HepG2 (cell line): ENCODE measurements around the gene PMIS2. TPM values are rescaled to one million over a fixed set of nuclear protein-coding genes. Genes with fewer than 3 reads are reported as not detected.

Source experiments
- ASH2L ChIP-seq: fragments of 300-600, 200-600 bp; sonication (generic); IDR thresholded peaks from 2 replicates; pipeline ENCODE4 v1.7.0; 2017; ENCODE audit warnings: low read depth, mild to moderate bottlenecking, moderate library complexity, mixed read lengths, low read length; ENCODE audit not compliant: insufficient read length
- ATAD3A ChIP-seq: sonication (generic); formaldehyde crosslinking; IDR thresholded peaks from 2 replicates; pipeline ENCODE4 v1.4.0; 2020; ENCODE audit warnings: missing genetic modification reagents
- DMAP1 ChIP-seq: IDR thresholded peaks from 2 replicates; pipeline ENCODE4 v1.6.1; 2016
- GABPA ChIP-seq, 2 experiments: IDR thresholded peaks; 2 replicates each; pipeline ENCODE4 v1.6.1; 2011 to 2016; ENCODE audit warnings: low read depth in 2 of 2, low read length in 1 of 2, missing biosample characterization in 1 of 2, missing genetic modification characterization in 1 of 2
- GTF3A ChIP-seq: sonication (generic); formaldehyde crosslinking; conservative IDR thresholded peaks from 2 replicates; pipeline ENCODE4 v1.4.0; 2020; ENCODE audit warnings: mild to moderate bottlenecking, missing genetic modification reagents
- GZF1 ChIP-seq: sonication (generic); formaldehyde crosslinking; IDR thresholded peaks from 2 replicates; pipeline ENCODE4 v1.5.1; 2020; ENCODE audit warnings: mild to moderate bottlenecking, missing genetic modification reagents
- HOXA5 ChIP-seq: sonication (generic); formaldehyde crosslinking; IDR thresholded peaks from 2 replicates; pipeline ENCODE4 v1.4.0; 2020; ENCODE audit warnings: missing genetic modification reagents
- KLF12 ChIP-seq: sonication (generic); formaldehyde crosslinking; IDR thresholded peaks from 2 replicates; pipeline ENCODE4 v1.4.0; 2020; ENCODE audit warnings: missing genetic modification reagents, borderline replicate concordance
- KLF16 ChIP-seq, 2 experiments: sonication (generic) in 1 of 2; formaldehyde crosslinking in 1 of 2; IDR thresholded peaks; 2 replicates each; pipeline versions ENCODE4 v1.6.1 to v1.8.0; 2016 to 2023; ENCODE audit warnings: missing genetic modification reagents in 2 of 2, missing compliant biosample characterization in 1 of 2
- MNT ChIP-seq: fragments of 450-650 bp; IDR thresholded peaks from 2 replicates; pipeline ENCODE4 v1.6.1; 2016
- NBN ChIP-seq: fragments of 450-650 bp; conservative IDR thresholded peaks from 2 replicates; pipeline ENCODE4 v1.6.1; 2017
- NFRKB ChIP-seq: fragments of 450-650 bp; IDR thresholded peaks from 2 replicates; pipeline ENCODE4 v1.6.1; 2017
- PHF20 ChIP-seq: sonication (generic); formaldehyde crosslinking; IDR thresholded peaks from 2 replicates; pipeline ENCODE4 v1.5.0; 2020; ENCODE audit warnings: mild to moderate bottlenecking, missing genetic modification reagents
- RFX1 ChIP-seq: fragments of 450-650 bp; IDR thresholded peaks from 2 replicates; pipeline ENCODE4 v1.6.1; 2017
- SCMH1 ChIP-seq: sonication (generic); formaldehyde crosslinking; IDR thresholded peaks from 2 replicates; pipeline ENCODE4 v1.9.0; 2021; ENCODE audit warnings: missing genetic modification reagents, mild to moderate bottlenecking, borderline replicate concordance
- SRSF4 ChIP-seq: fragments of 200-400 bp; formaldehyde crosslinking; IDR thresholded peaks from one replicate; pipeline ENCODE4 v1.6.1; 2018; ENCODE audit warnings: mild to moderate bottlenecking, low read depth, low read length, moderate library complexity; ENCODE audit not compliant: poor library complexity, severe bottlenecking
- TFDP1 ChIP-seq: IDR thresholded peaks from 2 replicates; pipeline ENCODE4 v1.6.1; 2016; ENCODE audit warnings: missing compliant biosample characterization, missing genetic modification reagents, borderline replicate concordance
- TRIM22 ChIP-seq: fragments of 450-650 bp; IDR thresholded peaks from 2 replicates; pipeline ENCODE4 v1.6.1; 2017
- ZNF17 ChIP-seq: sonication (generic); formaldehyde crosslinking; IDR thresholded peaks from 2 replicates; pipeline ENCODE4 v1.5.0; 2020; ENCODE audit warnings: mild to moderate bottlenecking, missing genetic modification reagents
- ZNF331 ChIP-seq: sonication (generic); formaldehyde crosslinking; IDR thresholded peaks from 2 replicates; pipeline ENCODE4 v1.4.0; 2020; ENCODE audit warnings: missing genetic modification reagents
- ZNF780A ChIP-seq: sonication (generic); formaldehyde crosslinking; IDR thresholded peaks from 2 replicates; pipeline ENCODE4 v1.8.0; 2022; ENCODE audit warnings: mild to moderate bottlenecking, missing genetic modification reagents, moderate library complexity
- polyA plus RNA-seq, 8 experiments: library from polyadenylated mRNA; depleted of rRNA in 3 of 8; stranded (reverse) in 7 of 8; unstranded in 1 of 8; fragments of >200 nt; fragmentation: Illumina TruSeq in 4 of 8; extraction: Trizol in 4 of 8; gene quantifications; 2 replicates each; pipeline versions ENCODE4 v1.2.1 to v1.2.3, GENCODE V29; 2011 to 2016; ENCODE audit warnings: low read depth in 4 of 8, missing spikeins in 1 of 8, mixed read lengths in 1 of 8; ENCODE audit not compliant: insufficient read depth in 1 of 8
- total RNA-seq, 5 experiments: library from RNA; depleted of rRNA; stranded (reverse); fragments of >200 nt; fragmentation: Illumina TruSeq; extraction: Trizol; gene quantifications; 2 replicates each; pipeline ENCODE4 v1.2.3, GENCODE V29; 2016; ENCODE audit warnings: low read depth in 1 of 5
- TF ChIP-seq, protein P1 (sequence below): IDR thresholded peaks from 2 replicates; pipeline ENCODE4 v1.4.0; 2020; ENCODE audit warnings: mild to moderate bottlenecking, missing genetic modification reagents
- TF ChIP-seq, protein P2 (sequence below): sonication (generic); formaldehyde crosslinking; IDR thresholded peaks from 2 replicates; pipeline ENCODE4 v1.4.0; 2020; ENCODE audit warnings: missing genetic modification reagents

The PMIS2 gene
- total and polyA plus RNA-seq, 2 of the 13 experiments (the other 11 are each of a cell fraction or from before 2014, with no cell fraction given): not detected

DNA sequence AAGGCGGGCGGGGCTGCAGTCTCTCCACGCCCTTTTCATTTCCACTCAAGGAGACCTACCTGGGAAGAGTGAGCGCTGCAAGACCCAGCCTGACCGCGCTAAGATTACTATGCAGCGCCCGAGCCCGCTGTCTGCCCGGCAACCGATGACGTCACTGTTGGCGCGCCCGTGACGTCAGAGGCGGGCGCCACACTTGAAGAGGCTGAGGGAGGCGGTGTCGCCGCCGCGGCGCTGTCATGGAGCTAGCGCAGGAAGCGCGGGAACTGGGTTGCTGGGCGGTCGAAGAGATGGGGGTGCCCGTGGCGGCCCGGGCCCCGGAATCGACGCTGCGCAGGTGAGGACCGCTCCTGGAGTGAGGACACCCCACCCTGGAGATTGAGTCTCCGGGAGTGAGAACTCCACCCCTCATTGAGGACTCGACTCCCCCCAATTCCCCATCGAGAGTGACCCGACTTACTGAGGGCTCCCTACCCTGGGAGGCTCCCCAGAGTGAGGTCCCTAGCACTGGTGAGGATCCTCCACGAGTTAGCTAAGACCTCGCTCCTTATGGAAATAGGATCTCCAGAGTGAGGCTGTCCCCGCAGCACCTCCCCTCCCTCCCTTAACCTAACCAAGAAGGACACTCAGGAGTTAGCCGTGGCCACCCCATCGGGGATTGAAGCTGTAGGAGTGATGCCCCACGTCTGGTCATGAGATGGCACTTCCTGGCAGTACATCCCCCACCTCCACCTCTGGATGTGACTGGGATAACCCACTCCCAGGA is 26.8 kb downstream of the PMIS2 start, which contains the start of gene HAUS5 (continued):
- TF ChIP-seq TFDP1 (CRISPR knock-in tag) (peak; percentile 97), ZNF780A (CRISPR knock-in tag) (no peak), SCMH1 (no peak), GABPA (IDR thresholded peaks at IDR 0.05; ENCODE audit: low read depth, low read length) (no peak), GABPA (CRISPR knock-in tag; IDR thresholded peaks at IDR 0.05; ENCODE audit: low read depth) (peak; percentile 52; the same call in 1 of the 2 replicates), NFRKB (no peak), ZNF331 (CRISPR knock-in tag) (peak; percentile 64; the same call in 1 of the 2 replicates), KLF16 (CRISPR knock-in tag; IDR thresholded peaks at IDR 0.05) (peak in 1 of 2 experiments; percentile 86; a peak in 2 of 4 replicates), ATAD3A (CRISPR knock-in tag) (no peak), PHF20 (CRISPR knock-in tag) (peak; percentile 92), KLF12 (no peak), GTF3A (CRISPR knock-in tag) (no peak), TRIM22 (no peak), SRSF4 (no peak), MNT (no peak), NBN (no peak), HOXA5 (CRISPR knock-in tag) (0 out of 2 replicates have a peak, but pooled peaks have one; percentile 61), ZNF17 (no peak), ASH2L (peak; percentile 39), GZF1 (CRISPR knock-in tag) (no peak), DMAP1 (CRISPR knock-in tag) (peak; percentile 66; the same call in 1 of the 2 replicates), RFX1 (no peak)
- TF ChIP-seq, protein P1, sequence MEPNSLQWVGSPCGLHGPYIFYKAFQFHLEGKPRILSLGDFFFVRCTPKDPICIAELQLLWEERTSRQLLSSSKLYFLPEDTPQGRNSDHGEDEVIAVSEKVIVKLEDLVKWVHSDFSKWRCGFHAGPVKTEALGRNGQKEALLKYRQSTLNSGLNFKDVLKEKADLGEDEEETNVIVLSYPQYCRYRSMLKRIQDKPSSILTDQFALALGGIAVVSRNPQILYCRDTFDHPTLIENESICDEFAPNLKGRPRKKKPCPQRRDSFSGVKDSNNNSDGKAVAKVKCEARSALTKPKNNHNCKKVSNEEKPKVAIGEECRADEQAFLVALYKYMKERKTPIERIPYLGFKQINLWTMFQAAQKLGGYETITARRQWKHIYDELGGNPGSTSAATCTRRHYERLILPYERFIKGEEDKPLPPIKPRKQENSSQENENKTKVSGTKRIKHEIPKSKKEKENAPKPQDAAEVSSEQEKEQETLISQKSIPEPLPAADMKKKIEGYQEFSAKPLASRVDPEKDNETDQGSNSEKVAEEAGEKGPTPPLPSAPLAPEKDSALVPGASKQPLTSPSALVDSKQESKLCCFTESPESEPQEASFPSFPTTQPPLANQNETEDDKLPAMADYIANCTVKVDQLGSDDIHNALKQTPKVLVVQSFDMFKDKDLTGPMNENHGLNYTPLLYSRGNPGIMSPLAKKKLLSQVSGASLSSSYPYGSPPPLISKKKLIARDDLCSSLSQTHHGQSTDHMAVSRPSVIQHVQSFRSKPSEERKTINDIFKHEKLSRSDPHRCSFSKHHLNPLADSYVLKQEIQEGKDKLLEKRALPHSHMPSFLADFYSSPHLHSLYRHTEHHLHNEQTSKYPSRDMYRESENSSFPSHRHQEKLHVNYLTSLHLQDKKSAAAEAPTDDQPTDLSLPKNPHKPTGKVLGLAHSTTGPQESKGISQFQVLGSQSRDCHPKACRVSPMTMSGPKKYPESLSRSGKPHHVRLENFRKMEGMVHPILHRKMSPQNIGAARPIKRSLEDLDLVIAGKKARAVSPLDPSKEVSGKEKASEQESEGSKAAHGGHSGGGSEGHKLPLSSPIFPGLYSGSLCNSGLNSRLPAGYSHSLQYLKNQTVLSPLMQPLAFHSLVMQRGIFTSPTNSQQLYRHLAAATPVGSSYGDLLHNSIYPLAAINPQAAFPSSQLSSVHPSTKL (CRISPR knock-in tag): peak; percentile 60
- TF ChIP-seq, protein P2, sequence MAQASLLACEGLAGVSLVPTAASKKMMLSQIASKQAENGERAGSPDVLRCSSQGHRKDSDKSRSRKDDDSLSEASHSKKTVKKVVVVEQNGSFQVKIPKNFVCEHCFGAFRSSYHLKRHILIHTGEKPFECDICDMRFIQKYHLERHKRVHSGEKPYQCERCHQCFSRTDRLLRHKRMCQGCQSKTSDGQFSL (CRISPR knock-in tag): peak; percentile 86
